Right lobe of liver (tissue), 4 donors: ENCODE data around the gene UBALD2.

ENCODE experiments used
- POLR2A ChIP-seq: fragments of 450-650 bp; IDR thresholded peaks from one replicate; pipeline ENCODE4 v1.6.1; 2017; ENCODE audit warnings: antibody characterized with exemption, mild to moderate bottlenecking
- TF ChIP-seq, protein P1 (sequence below), 4 donors: fragments of 200-600 bp in 3 of 4; fragments of 450-650 bp in 1 of 4; IDR thresholded peaks; one replicate each; pipeline versions ENCODE4 v1.5.1 to v1.8.0; 2016 to 2022; ENCODE audit warnings: antibody characterized with exemption in 4 of 4, mild to moderate bottlenecking in 2 of 4
- donor health status: DM: no; HTN: no; CAD: no.
- donor health status: DM: no; HTN: no; CAD: no.
- donor health status: DM: no; HTN: yes; CAD: no.

GRCh38 chr17:76276069-76276431, 10.9 kb downstream of the UBALD2 start:
- TF ChIP-seq, protein P1, sequence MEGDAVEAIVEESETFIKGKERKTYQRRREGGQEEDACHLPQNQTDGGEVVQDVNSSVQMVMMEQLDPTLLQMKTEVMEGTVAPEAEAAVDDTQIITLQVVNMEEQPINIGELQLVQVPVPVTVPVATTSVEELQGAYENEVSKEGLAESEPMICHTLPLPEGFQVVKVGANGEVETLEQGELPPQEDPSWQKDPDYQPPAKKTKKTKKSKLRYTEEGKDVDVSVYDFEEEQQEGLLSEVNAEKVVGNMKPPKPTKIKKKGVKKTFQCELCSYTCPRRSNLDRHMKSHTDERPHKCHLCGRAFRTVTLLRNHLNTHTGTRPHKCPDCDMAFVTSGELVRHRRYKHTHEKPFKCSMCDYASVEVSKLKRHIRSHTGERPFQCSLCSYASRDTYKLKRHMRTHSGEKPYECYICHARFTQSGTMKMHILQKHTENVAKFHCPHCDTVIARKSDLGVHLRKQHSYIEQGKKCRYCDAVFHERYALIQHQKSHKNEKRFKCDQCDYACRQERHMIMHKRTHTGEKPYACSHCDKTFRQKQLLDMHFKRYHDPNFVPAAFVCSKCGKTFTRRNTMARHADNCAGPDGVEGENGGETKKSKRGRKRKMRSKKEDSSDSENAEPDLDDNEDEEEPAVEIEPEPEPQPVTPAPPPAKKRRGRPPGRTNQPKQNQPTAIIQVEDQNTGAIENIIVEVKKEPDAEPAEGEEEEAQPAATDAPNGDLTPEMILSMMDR (IDR thresholded peaks at IDR 0.05), result no peak
- TF ChIP-seq POLR2A, result no peak
